Stromal cell of bone marrow (primary cell): ENCODE measurements around the gene CTBP1.

Source experiments
- DNase-seq: peaks from one replicate; pipeline ENCODE4 v3.0.0-alpha.2; 2012; ENCODE audit warnings: low read depth

CTBP1 gene

DNA sequence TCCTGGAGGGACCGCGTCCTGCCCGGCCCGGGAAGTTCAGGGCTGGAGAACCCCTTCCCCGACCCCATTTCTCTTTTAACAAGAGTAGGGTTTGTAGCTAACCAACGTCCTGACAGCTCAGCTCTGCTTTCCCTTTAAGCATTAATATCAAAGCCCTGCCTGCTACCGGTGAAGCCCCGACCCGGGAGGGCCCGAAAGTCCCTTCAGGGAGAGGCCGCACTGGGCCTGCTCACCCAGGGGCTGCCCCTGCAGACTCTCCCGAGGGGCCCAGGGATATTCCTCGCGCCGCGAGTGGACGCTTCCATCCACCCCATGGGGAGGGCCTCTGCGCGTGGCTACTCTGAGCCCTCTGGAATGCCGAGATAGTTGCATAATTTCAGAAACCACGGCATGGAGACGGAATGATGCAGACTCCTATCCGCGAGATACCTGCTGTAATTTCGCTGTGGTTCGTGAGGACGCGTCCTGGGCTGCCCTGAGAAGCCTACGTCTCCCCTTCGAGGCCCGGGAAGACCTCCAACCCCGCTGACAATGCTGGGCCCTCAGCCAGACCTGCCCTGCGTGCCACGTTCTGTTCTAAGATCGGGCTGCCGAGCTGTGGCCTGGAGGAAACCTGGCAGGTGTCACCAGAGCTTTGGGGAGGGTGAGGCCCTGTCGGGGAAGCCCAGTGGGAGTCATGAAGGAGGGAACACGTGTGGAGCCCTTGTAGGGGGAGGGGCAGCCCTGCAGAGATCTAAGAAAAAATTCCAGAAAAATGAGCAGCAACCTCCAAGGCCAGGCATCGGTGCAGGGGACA, 999 bp upstream of the CTBP1 start:
- DNase-seq: no peak

DNA sequence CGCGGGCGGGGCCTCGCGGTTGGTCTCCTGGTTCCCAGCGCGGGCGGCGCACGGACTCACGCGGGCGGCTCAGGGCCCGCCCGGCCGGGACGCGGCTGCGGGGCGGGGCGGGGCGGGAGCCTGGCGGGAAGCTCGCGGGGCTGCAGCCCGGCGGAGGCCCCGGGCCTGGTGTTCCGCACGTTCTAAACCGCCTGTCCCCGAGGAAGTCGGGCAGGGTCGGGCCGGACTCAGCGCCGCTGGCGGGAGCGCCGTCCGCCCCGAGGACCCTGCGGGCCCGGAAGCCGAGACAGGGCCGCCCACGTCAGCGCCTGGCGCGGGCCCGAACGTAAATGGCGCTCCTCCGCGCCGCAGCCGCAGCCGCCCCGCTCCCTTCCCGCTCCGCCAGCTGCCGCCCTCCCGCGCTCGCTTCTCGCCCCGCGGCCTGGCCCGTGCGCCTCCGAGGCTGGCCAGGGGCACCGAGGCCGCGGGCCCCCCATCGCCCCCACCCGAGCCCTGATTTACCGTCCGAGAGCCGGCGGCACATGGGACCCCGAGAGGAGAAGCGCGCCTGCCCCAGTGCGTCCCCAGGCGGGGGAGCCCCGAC, 309 bp upstream of the CTBP1 start:
- peak; percentile 80 for DNase-seq

DNA sequence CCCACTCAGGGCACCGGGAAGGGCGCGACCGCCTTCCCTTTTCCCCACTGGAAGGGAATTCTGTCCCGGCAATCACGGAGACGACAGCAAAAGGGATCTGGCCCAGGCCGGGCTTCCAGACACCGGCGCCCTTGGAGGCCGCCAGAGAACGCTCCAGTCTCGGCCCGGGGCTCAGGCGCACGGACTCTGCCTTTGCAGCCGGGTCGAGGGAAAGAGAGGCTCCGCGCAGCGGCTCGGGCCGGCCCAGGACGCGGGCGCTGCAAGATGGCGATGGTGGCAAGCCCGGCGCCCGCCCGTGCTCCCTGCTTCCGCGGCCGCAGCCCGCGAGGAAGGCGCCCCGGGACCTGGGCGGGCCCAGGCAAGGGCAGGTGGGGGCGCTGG, 1.1 kb downstream of the CTBP1 start:
- DNase-seq: no peak

- no peak for DNase-seq
Observed at GRCh38 chr4:1246901-1247863, 1.7 kb downstream of the CTBP1 start.

GRCh38 chr4:1246111-1246881, 2.6 kb downstream of the CTBP1 start:
- no peak for DNase-seq

DNA sequence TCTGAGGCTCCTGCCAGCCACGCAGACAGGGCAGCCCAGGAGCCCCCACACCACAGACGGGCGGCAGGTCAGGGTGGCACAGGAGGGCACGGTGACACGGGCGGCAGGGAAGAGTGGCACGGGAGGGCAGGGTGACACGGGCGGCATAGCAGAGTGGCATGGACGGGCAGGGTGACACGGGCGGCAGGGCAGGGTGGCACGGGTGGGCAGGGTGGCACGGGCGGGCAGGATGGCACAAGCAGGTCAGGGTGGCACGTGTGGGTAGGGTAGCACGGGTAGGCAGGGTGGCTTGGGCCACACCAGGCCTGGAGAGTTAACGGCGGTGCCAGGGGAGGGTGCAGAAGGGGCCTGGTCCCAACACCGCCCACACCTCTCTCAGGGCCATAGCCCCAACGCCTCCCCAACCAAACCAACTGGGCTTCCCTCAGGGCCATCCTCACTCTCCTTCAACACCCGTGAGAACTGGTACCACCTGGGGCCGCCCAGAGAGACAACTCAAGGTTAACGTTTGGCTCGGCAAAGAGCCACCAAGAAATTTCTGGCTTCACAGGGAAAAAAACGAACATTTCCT, 3.4 kb downstream of the CTBP1 start:
- no peak for DNase-seq

- DNase-seq: no peak
Observed at GRCh38 chr4:1244978-1245471, 3.9 kb downstream of the CTBP1 start.

DNA sequence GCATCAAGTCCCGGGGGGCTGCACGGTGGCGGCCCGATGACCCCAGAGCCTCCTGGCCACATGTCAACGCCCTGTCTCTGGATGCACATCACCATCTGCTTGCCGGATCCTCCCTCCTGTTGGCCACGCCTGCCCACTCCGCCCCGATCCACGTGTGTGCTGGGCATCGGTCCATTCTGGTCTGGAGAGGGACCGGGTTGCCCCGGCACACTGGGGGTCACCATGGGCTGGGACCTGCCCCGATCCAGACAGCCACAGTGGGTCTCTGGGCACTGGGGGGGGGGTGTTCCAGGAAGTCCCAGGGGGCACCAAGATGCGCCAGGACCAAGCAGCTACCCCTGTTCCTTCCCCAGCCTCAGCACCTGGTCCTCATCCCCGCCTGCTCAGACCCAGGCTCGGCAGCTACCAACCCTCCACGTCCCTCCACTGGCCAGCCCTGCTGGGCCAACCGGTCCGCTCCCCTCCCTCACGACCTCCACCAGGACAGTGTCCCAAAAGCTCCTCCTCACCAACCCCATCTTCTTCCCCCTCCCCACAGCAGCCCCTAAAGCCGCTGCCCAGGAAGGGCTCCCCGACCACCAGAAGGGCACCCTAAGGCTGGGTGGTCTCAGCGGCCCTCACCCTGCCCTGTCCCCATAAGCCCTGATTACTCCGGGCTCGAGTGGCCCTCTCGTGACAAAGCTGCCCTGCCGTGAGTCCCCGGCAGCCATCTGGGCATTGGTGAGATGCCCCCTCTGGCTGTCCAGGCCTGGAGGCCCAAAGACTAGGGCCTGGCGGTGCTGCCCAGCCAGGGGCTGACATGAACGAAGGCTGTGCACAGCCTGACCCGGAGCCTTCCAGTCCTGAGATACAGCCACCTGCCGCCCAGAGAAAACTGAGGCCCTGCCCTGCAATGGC, 4.6 kb downstream of the CTBP1 start:
- no peak for DNase-seq

- no peak for DNase-seq
Observed at GRCh38 chr4:1243451-1244080, 5.4 kb downstream of the CTBP1 start.

DNA sequence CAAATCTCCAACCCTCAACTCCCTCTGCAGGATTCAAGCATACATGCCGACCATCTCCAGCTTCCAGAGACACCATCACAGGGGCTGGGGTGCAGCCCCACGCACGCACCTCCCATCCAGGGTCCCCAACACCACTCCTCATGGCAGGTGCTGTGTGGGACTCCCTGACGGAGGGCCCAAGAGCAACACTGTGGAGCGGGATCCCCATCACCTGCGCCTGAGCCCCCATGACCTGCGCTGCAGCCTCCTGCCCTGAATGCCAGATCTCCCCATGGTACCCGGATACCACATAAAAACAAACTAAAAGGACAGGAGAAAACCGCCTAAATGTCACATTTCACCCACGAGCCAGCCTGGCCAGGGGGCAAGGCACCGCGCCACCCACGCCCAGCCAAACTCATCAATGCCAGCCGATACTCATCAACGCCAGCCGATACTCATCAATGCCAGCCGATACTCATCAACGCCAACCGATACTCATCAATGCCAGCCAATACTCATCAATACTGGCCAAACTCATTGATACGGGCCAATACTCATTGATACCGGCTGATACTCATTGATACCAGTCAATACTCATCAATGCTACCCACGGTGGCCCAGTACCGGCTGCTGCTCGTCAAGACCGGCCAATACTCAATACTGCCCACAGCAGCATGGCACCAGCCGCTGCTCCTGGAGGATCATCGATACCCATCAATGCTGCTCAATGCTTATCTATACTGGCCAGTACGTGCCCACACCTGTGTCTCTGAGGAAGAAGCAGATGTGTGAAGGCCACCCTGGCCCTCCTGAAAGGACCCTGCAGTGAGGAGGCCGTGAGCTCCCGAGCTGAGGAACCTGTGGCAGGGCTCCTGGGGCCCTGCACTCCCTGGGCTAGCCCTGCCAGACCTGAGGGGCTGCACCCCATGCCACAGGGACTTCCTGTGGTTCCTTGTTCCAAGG, 6.2 kb downstream of the CTBP1 start:
- no peak for DNase-seq

DNA sequence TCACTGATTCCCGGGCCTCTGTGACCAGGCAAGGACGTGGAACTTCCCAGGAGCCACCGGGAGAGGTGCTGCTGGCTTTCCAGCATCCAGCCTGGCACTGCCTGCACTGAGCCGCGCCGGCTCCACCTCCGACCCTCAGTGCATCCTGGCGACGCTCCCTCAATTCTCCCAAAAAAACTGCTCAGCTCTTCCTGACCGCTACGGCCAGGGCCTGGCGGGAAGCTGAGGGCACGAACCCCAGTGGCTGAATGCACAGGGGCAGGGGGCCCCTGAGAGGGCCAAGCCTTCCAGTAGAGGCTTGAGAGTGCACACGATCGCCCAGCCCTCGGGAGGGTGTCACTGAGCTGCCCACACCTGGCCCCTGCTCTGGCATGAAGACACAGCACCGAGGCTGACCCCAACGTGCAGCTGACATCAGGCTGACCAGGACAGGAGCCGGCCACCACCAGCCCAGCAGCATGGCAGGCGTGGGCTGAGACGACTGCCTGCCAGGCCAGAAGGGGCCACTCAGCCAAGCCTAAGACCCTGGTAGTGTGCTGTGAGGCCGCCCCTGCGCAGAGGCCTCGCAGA, 6.9 kb downstream of the CTBP1 start:
- DNase-seq: no peak

DNA sequence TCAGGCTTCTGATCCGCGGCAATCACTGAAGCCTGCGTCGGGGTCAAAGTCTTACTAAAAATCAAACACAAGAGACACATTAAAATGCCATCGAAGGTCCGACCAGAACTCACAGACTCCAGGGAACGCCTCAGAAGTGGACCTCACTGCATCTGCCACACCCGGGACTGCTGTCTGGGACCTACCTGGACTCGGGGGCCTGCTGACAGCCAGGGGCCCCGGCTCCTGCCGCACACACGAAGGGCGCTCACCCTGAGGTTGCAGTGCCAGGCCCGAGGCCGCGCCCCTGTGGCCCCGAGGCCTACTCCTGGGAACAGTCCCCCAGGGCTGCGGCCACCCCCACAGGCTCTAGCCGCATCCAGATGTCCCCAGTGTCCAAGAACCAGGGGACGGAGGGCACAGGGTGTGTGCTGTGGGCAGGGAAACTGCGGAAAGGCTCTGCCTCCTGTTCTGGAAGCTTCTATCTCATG, 7.4 kb downstream of the CTBP1 start:
- DNase-seq: no peak

DNA sequence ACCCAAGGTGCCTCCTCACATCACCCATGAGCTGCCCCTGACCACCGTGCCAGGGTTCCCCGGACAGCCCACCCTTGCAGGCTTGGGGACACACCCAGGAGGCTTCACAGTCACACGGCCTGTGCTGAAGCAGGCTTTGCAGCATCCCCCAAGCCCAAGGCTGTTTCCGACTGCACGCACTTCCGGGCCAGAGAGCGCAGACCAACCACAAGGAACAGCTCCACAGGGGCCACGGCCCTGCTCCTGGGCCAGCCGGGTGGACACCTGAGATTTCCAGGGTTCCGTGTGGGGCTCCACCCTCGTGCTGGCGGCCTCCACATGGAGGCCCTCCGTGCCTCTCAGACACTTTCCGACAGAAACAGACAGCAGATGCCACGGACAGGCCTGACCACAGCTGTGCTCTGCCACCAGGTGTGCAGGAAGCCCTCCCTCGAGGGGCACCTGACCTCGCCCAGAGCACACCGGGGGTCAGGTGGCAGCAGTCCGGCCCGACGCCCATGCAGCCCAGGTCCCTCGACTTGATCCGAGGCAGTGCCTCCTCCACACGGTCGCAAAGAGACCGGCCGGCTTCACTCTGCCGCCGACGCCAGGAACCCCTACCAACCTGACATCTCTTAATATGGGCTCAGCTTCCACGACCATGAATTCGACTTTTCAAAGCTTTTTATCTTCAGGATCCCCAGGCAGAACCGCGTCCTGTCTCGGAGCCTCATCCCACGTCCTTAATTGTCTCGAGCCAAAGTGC, 8.0 kb downstream of the CTBP1 start:
- DNase-seq: no peak

GRCh38 chr4:1239950-1240307, 9.0 kb downstream of the CTBP1 start:
- no peak for DNase-seq

GRCh38 chr4:1239141-1239949, 9.6 kb downstream of the CTBP1 start:
- no peak for DNase-seq

DNA sequence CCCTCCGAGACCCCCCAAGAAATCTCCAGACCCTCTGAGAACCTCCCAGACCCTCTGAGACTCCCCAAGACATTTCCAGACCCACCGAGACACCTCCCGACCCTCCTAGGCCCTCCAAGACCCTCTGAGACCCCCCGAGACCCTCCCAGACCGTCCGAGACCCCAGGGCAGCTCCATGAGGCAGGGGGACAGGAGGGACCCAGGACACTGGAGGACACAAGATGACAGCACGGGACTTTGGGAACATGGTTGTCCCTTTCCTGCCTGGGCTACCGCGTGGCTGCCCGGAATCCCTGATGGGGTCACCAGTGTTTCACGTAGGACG, 10.3 kb downstream of the CTBP1 start:
- no peak for DNase-seq
